ENCODE results near the gene NEK3. TPM values are rescaled to one million over a fixed set of nuclear protein-coding genes. Genes with fewer than 3 reads are reported as not detected.
"Not testable (repeated sequence)": the region's sequence is repeated elsewhere in the genome, so short reads cannot be mapped to it uniquely, and the experiment has no call there.

The NEK3 gene
- total RNA-seq, 1 donor from 2014 or later: 27.2 TPM

GRCh38 chr13:52164989-52165388, 5.6 kb upstream of the NEK3 start:
- Mint-ChIP-seq H3K4me1 (peaks cover under 1% of the 10 kb centered on the region), H3K27me3 (ENCODE audit: low read depth) (no peaks in the 10 kb centered on the region), H3K4me3 (no peak overlapping the region), H3K27ac (peak overlapping the region; percentile 61), H3K36me3 (peaks cover 10% of the 10 kb centered on the region), H3K9me3 (no peaks in the 10 kb centered on the region)
- DNase-seq (ENCODE audit: low spot score in 2 of 2, unreplicated experiment in 2 of 2): no peak
- no peak for TF ChIP-seq CTCF (IDR thresholded peaks at IDR 0.05; ENCODE audit: unreplicated experiment)

- not testable (repeated sequence) for H3K4me3 Mint-ChIP-seq; H3K27me3 Mint-ChIP-seq (ENCODE audit: low read depth); DNase-seq (ENCODE audit: low spot score in 2 of 2, unreplicated experiment in 2 of 2); H3K27ac Mint-ChIP-seq; H3K4me1 Mint-ChIP-seq; H3K9me3 Mint-ChIP-seq
- peaks cover 10% of the 10 kb centered on the region for H3K36me3 Mint-ChIP-seq
Measured at GRCh38 chr13:52163878-52164277, 4.5 kb upstream of the NEK3 start.

GRCh38 chr13:52162279-52163101, 3.1 kb upstream of the NEK3 start:
- Mint-ChIP-seq H3K4me1 (peaks cover 13% of the 10 kb centered on the region), H3K27me3 (ENCODE audit: low read depth) (no peaks in the 10 kb centered on the region), H3K9me3 (no peaks in the 10 kb centered on the region), H3K4me3 (no peak overlapping the region), H3K36me3 (peaks cover 10% of the 10 kb centered on the region), H3K27ac (no peak overlapping the region)
- no peak for DNase-seq (ENCODE audit: low spot score in 2 of 2, unreplicated experiment in 2 of 2)
- no peak for TF ChIP-seq CTCF (IDR thresholded peaks at IDR 0.05; ENCODE audit: unreplicated experiment)

GRCh38 chr13:52161181-52161646, 1.8 kb upstream of the NEK3 start:
- Mint-ChIP-seq H3K4me3 (no peak overlapping the region), H3K4me1 (peaks cover 21% of the 10 kb centered on the region), H3K36me3 (peaks cover 2% of the 10 kb centered on the region), H3K27ac (no peak overlapping the region), H3K27me3 (ENCODE audit: low read depth) (no peaks in the 10 kb centered on the region), H3K9me3 (no peaks in the 10 kb centered on the region)
- no peak for TF ChIP-seq CTCF (IDR thresholded peaks at IDR 0.05; ENCODE audit: unreplicated experiment)
- no peak for DNase-seq (ENCODE audit: low spot score in 2 of 2, unreplicated experiment in 2 of 2)

DNA sequence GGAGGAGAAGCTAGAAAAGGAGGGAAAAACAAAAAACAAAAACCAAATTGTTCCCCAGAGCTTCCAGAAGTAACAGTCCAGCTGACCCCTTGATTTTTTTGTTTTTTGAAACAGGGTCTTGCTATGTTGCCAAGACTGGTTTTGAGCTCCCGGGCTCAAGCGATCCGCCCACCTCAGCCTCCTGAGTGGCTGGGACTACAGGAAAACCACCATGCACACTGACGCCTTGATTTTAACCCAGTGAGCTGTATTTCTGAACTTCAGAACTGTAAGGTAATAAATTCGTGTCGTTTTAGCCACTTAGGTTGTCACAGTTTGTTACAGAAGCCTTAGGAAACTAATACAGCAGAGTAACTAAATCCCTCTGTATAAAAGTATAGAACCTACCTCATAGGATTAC, 1.1 kb upstream of the NEK3 start:
- no peaks in the 10 kb centered on the region for H3K9me3 Mint-ChIP-seq
- H3K27ac Mint-ChIP-seq: no peak overlapping the region
- no peak for DNase-seq (ENCODE audit: low spot score in 2 of 2, unreplicated experiment in 2 of 2)
- H3K4me3 Mint-ChIP-seq: no peak overlapping the region
- no peaks in the 10 kb centered on the region for H3K36me3 Mint-ChIP-seq
- H3K4me1 Mint-ChIP-seq: peaks cover 21% of the 10 kb centered on the region
- TF ChIP-seq CTCF (IDR thresholded peaks at IDR 0.05; ENCODE audit: unreplicated experiment): no peak
- H3K27me3 Mint-ChIP-seq (ENCODE audit: low read depth): no peaks in the 10 kb centered on the region

DNA sequence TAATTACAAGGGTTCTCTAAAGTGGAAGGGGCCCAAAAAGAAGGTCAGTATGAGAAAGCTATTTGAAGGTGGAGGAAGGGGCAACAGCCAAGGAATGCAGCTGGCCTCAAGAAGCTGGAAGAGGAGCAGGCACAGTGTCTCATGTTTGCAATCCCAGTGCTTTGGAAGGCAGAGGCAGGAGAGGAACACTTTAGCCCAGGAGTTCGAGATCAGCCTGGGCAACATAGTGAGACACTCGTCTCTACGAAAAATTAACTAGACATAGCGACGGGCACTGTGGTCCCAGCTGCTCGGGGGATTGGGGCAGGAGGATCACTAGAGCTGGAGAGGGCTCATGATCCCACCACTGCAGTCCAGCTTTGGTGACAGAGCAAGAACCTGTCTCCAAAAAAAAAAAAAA, 656 bp upstream of the NEK3 start:
- Mint-ChIP-seq H3K4me1 (peaks cover 21% of the 10 kb centered on the region), H3K4me3 (peak overlapping the region; percentile 87), H3K36me3 (no peaks in the 10 kb centered on the region), H3K9me3 (no peaks in the 10 kb centered on the region), H3K27ac (peak overlapping the region; percentile 78), H3K27me3 (ENCODE audit: low read depth) (no peaks in the 10 kb centered on the region)
- no peak for TF ChIP-seq CTCF (IDR thresholded peaks at IDR 0.05; ENCODE audit: unreplicated experiment)
- no peak for DNase-seq (ENCODE audit: low spot score in 2 of 2, unreplicated experiment in 2 of 2)

Measured in mesothelial cell of epicardium (in vitro differentiated cells).